ENCODE results near the gene BCAP31.
A peak's percentile ranks its signal among the peaks of the same experiment; 100 is the strongest.

Gene BCAP31

DNA sequence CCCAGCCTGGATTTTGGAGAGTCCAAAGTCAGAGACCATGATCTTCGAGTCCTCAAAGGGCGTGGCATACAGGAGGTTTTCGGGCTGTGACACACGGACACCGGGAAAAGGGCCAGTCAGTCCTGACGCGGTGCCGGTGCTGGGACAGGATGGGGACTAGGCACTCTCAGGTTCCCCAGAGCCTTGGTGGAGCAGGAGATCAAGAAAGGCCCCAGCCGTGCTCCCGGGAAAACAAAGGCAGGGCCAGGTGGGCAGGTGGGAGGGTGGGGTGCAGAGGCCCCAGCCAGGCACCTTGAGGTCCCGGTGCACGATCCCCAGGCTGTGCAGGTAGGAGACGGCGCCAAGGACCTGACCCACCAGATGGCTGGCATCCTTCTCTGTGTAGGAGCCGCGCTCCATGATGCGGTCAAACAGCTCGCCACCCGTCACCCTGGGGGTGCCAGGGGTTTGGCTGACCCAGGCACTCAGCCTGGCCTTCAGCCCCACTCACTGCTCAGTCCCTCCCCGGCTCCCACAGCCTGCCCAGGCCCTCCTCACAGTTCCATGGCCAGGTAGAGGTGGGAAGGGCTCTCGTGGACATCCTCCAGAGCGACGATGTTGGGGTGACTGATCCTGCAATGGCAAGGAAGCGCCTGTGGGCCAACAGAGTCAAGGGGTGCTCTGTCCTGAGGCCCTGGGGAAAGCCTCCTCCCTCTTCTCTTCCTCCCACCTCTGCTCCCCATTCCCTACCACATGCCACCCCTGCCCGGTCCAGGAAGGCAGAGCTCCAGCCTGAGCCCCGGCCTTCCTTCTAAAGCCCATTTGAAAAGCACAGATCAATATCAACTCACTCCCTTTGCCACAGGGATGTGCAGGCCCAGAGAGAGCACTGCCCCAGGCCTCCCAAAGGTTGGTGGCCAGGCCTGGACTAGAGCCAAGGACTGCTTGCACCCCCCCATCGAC, 52.3 kb downstream of the BCAP31 start:
- DNase-seq: no peak

- no peak for DNase-seq
Measured at GRCh38 chrX:153670748-153671588, 53.2 kb downstream of the BCAP31 start.

DNA sequence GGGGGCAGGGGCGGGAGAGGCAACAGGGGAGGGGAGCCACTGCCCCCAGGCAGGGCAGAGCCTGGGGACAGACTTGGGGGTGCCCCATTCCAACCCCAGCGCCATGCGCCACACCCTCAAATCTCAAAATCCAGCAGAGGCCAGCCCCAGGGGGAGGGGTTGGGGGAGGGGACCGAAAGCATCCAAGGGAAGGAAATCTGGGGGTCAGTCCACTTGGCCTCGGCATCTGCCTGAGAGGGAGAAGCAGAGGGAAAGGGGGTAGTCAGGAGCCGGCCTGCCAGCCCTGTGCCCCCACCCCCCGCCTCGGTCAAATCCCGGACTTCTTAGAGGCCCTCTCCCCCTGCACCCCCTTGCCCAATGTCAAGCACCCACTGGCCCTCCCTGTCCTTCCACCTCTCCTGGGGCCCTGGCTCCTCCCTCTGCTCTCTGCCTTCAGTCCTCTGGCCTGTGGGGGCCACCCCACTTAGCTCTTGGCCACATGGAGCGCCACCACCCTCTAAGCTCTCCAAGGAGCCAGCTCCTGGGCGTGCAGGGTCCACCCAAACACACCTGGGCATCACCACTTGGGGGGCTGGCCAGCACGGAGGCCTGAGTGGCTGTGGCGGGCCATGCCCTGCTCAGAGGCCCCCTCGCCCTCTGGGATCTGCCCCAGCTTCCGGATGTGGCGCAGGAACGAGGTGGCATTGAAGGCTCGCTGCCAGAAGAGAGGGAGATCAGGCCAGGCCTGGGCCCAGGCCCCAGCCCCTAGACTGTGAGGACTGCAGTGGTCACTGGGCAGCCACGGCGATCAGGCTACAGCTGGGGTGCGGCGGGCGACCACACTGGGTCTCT, 54.1 kb downstream of the BCAP31 start:
- no peak for DNase-seq

DNA sequence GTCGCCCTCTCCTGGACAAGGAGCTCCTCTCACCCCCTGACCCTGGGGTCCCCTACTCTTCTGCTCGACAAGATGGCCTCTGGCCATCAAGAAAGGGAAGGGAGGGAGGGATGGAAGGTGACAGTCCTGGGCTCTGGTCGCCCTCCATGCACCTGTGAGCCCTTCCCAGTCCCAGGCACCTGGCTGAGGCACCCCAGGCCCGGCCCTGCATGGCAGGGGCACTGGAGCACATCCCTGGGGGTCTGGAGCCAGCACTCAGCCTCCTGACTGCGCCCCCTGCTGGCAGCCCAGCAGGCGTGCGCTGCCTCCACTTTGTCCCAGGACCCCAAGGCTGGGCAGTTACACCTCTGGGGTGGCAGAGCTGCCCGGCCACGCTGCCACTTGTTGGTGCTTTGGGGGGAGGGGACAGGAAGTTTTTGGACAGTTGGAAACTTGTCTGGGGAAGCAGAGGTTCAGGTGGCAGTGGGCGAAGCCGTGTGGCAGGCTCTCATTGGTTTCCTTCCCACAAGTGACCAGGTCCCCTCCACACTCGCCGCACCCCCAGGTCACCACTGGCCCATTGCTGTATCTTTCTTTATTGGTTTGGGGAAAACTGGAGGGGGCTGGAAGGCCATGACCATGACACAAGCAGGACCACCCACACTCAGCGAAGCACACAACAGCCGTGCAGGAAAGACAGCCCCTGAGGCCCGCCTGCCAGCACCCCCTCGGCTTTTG, 54.9 kb downstream of the BCAP31 start:
- peak; percentile 17 for DNase-seq

GRCh38 chrX:153668423-153669173, 55.6 kb downstream of the BCAP31 start:
- DNase-seq: no peak

DNA sequence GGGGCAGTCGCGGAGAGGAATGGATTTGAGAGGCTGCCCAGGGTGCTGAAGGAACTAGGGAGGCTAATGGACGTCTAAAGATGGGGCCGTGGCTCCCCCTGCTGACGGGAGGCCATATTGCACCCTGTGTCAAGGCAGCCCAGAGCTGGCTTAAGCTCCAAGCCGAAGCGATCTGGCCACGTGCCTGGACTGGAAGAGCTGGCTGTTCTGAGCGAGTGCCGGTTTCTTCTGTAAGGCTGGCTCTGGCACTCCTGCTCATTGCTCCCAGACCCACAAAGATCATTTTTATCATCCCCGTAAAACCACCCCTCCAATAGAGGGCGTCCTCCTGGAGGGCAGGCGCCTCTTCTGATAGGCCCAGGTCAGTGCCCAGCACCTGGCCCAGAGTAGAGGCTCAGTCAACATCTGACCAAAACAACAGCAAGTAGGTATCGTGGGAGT, 56.2 kb downstream of the BCAP31 start:
- DNase-seq: peak; percentile 61

DNA sequence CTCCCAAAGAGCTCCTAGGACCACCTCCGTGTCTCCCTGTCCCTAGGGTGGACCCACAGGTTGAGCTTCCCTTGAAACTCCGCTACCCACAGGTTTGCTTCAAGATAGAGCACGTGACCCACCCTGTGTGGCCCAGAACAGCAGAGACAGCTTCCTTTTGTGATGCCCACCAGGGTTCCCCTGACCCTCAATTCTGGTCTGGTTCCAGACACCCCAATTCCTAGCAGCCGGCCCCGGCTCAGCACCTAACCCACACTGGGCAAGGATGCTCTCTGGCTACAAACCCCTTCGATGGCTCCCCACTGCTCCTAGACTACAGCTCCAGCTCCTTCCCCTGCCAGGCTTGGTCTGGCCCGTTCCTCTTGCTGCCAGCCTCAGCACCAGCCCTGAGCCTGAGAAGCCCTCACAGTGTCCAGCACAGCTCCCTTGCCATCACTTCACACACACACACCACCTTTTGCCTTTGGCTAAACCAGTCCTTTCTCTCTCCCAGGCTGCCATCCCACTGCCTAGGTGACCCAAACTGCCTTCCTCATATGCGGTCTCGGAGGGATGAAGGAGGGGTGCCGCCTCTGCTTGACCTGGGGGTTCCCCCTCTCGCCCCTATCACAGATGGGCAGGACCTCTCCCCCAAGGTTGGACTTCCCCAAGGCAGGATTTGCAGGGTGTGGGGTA, 56.8 kb downstream of the BCAP31 start:
- DNase-seq: no peak

- no peak for DNase-seq
Measured at GRCh38 chrX:153665726-153666306, 58.4 kb downstream of the BCAP31 start.

GRCh38 chrX:153662266-153662665, 61.9 kb downstream of the BCAP31 start:
- DNase-seq: peak; percentile 38

DNA sequence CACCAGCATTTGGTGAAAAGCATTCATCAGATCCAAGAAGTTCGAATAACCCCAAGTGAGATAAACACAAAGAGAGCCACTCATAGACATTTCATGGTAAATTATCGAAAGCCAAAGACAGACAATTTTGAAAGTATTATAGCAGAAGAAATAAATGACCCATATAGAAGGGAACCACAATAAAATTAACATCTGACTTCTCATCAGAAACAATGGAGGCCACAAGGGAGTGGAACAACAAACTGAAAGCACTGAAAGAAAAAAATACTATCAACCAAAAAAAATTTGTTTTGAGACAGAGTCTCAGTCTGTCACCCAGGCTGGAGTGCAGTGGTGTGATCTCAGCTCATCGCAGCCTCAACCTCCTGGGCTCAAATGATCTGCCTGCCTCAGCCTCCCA, 64.9 kb downstream of the BCAP31 start:
- no peak for DNase-seq

GRCh38 chrX:153657161-153657560, 67.0 kb downstream of the BCAP31 start:
- no peak for DNase-seq

DNA sequence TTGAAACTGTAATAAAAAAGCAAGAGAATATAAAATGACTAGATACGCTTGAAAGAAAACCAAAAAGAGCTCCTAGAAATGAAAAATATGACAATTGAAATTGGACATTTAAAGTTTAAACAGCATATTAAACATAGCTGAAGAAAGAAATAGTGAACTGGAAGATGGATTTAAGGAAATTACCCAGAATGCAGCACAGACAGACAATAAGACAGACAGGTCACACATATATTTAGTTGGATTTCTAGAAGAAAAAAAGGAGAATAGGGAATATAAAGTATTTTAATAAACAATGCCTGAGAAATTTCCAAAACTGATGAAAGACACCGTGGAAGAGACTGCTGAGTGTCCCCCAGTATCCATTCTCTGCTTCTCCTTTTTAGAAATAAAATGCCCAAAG, 70.6 kb downstream of the BCAP31 start:
- no peak for DNase-seq

GRCh38 chrX:153651540-153652079, 72.6 kb downstream of the BCAP31 start:
- DNase-seq: no peak

DNA sequence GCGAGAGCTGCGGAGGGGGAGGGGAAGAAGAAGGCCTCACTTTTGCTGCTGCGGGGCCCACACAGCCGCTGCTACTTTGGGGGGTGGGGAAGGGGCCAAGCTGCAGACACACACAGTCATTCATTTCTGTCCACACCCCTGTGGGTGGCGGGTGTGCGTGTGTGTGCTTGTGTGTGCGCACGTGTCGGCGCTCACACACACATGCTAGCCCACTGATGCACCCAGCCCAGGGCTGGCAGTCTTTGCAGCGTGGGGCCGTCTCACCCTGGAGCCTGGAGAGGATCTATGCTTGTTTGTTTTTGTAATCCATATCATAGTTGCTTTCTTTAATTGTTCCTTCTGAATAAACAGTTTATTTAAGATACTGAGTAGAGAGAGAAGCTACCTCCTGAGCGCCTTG, 73.2 kb downstream of the BCAP31 start:
- DNase-seq: no peak

Measured in activated CD4-positive, alpha-beta T cell treated with anti-CD3 and anti-CD28 coated beads for 1 hour (primary cell).